HL-60 (cell line): ENCODE data around the gene LUZP2.

Experiments
- CTCF ChIP-seq: IDR thresholded peaks from one replicate; pipeline ENCODE4 v1.5.1; 2011; ENCODE audit warnings: low read length, control low read depth, inconsistent platforms; ENCODE audit not compliant: insufficient read depth
- POLR2AphosphoS5 ChIP-seq: IDR thresholded peaks from 2 replicates; pipeline ENCODE4 v1.6.1; 2012; ENCODE audit warnings: low read depth
- REST ChIP-seq: IDR thresholded peaks from 2 replicates; pipeline ENCODE4 v1.6.1; 2012; ENCODE audit warnings: low read depth; ENCODE audit not compliant: insufficient replicate concordance

DNA sequence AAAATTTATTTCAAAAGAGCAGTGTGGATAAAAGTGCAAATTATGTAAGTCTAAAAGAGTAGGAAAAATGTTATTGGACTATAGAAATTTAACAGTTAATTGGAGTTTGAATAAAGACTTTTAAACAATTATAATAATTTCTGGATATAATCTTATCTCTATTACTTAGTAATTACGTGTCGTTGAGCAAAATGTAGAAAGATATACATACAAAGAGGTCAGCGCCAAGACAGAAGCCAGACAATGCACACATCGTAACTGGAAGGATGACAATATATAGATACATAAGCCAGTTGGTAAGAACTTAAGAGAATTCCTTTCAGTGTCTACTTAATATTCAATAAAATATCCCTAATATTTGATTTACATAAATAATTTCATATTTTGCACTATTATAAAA, 157.0 kb downstream of the LUZP2 start:
- TF ChIP-seq POLR2AphosphoS5 (no peak), CTCF (no peak), REST (no peak)
